GM18520 (cell line): ENCODE measurements around the gene ESPNL.

Source experiments
- ATAC-seq: cut with Tn5 transposase; IDR thresholded peaks from one replicate; pipeline ENCODE4 v1.9.1; 2021; ENCODE audit not compliant: unreplicated experiment

The ESPNL gene

DNA sequence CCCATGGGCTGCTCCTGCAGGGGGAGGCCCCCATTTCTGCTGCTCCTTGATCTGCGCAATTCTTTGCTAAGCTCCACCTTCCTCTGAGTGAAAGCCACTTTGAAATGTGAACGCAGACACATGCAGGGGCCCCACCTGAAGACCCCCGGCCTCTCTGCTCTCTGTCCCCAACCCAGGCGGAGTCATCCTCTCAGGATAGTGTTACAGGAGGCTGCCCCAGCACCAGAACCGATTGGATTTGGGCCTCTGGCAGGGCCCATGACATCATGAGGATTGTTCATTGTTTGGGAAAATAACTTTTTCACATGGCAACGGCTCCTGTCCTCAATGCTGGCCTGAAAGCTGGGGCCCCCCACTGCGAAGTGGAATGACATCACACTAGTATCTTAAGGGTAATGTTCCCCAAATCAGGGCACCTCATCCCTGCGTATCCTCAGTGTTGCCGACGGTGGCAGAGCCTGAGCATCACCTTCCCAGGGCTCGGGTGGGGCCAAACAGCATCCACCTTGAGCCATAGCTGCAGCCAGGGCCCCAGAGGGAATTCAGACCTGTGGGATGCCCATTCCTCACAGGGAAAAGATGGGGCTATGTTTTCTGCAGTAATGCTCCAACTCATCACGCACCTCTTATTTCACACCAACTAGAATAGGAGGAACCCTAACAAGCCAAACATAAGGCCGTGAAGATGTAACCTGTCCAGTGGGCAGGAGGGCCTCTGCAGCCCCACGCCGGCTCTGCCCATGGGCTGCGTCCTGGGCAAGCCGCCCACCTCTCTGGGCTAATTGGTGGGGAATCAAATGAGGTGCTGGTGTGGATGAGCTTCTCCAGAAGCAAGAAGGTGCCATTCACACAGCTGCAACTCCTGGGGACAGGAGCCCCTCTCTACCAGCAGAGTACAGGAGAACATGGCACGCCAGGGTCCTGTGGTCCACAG, 55.9 kb downstream of the ESPNL start:
- no peak for ATAC-seq

DNA sequence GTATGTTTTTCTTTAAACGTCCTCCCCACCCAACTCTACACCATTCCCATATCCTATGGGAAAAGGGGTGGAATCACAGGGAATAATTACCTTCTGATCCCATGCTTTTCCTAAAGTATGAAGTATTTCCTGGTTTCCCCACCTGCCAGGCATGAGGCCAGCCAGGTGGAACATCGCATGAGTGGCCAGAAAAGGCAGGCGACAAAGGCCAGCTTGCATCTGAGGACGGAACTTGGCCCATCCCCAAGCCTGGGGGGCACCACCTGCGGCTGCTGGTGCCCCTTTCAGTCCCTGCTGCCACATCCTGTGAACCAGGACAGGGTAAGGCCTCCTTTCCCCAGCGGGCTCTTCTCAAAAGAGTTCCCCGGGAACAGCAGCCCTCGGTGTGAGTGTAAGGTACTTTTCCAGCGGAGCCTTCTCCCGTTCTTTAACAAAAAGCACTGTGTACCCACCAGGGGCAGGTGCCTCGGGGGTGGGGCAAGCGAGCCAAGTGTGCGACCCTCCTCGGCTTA, 57.4 kb downstream of the ESPNL start:
- no peak for ATAC-seq

DNA sequence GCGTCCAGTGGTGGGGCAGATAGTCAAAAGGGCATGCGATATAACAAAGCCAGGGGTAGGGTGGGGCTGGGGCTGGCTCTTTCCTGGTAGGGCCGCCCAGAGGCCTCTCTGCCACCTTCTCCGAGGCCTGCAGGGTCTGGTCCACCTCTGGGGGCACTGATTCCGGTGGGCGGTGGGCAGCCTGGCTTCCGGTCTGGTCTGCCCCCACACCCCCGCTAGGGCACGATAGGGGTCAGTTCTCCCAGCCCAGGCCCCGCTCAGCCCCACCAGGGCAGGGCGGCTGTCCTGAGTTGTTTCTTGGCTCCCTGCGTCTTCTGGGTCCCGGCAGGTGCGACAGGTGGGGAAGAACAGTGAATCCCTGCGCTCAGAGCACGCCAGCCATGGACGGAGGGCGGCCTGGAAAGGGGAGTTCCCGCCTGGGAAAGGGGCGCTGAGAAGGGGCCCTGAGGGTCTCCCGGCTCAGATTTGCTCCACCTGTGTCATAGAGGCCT, 57.9 kb downstream of the ESPNL start:
- ATAC-seq = no peak

DNA sequence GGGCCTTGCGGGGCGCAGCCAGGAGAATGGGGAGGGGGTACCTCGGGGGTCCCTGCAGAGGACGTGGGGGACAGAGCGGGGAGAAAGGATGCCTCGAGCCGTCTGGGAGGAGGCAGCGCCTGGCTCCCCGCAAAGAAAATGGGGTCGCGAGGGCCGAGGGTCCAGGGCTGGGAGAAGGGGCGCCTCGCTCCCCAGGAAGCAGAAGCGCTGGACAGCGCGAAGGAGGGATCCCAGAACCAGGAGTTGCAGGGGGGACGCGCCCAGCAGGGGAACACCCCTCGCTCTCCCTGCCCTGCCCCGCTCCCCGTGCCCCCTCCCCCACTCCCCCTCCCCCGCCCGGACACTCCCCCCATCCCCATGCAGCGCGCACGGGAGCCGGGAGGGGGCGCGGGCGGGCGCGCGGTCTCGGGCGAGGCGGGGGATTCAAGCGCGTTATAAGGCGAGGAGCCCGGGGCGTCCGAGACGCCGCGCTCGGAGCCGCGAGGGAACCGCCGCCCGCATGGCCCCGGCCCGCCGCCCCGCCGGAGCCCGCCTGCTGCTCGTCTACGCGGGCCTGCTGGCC, 58.5 kb downstream of the ESPNL start, which contains the start of gene ERFE:
Gene ERFE, plus strand, starts transcription at position 462 of the 562 bp plus-strand sequence. Its CDS starts 38 bp downstream, at position 500.
- ATAC-seq = no peak

DNA sequence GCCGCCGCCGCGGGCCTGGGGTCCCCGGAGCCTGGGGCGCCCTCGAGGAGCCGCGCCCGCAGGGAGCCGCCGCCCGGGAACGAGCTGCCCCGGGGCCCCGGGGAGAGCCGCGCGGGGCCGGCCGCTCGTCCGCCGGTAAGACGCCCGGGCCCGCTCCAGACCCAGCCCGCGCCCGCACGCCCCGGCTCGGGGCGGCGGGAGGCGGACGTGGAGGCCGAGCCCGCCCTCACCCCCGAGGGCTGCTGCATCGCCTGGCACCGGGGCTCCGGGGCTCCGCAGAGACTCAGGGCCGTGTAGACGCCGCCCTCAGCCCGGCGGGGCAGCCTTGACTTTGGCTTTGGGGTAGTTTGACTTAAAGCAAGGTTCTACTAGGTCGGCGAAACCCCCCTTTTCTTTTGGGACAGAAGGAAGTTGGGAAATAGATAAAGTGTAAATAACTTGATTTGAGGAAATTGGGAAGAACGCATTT, 59.0 kb downstream of the ESPNL start:
- no peak for ATAC-seq

DNA sequence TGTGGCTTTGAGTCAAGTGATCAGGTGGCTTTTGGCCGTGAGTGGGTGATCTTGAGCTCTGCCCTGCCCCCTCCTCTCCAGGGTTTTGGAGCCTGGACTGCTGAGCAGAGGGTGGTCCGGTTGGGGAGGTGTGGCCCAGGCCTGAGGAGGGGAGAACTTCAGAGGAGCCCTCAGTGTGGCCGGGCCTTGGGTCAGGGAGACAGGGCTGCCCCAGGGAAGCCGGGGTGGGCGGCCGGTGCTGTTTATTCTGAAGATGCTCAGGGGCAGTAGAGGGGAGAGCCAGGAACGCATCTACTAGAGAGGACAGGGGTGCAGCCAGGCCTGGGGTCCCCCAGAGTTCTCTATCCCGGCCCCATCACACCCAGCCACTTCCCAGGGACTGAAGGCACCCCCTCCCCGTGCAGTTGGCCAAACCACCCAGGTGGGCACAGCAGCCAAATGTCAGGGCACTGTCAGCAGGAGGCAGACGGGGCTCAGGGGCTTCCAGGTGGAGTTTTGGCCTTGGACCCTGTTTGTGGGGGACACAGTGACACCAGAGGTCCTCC, 59.6 kb downstream of the ESPNL start:
- no peak for ATAC-seq

DNA sequence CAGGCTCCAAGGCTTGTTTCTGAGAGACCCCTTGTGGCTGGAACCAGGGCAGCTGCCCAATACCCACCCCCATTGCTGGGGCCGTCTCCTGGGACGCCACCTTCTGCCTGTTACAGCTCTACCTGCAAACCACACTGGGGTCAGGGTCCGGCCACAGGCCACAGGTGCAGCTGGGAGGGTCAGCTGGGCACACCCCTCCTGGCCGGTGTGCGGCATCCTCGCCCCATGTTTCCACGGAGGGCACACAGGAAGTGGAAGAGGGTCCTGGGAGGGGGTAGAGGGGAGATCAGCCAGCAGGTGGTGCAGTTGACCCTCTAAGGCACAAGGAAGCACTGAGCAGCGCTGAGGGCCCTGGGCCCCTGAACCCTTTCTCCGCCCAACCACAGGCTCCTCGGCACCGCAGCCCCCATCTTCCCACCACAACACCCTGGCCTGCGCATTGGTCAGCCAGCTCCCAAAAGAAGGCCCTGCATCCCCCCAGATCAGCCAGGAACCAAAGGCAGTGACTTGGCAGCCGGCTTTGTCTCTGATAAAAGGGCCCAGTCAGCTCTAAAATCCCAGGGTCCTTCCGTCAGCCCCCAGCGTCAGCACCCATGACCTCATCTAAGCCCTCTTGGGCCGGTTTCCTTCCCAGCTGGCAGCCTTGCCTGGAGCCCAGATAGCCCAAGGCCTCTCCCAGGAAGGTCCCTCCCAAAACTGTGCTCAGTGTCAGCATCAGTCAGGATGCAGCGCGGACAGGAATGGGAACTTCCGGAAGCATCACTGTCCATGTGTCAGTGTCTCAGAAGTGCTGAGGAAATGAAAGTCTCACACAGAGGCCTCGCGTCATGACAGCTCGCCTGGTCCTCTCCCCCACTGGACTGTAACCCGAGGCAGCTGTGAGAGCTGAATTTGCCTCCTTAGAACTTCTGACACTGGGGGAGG, 60.3 kb downstream of the ESPNL start:
- no peak for ATAC-seq

DNA sequence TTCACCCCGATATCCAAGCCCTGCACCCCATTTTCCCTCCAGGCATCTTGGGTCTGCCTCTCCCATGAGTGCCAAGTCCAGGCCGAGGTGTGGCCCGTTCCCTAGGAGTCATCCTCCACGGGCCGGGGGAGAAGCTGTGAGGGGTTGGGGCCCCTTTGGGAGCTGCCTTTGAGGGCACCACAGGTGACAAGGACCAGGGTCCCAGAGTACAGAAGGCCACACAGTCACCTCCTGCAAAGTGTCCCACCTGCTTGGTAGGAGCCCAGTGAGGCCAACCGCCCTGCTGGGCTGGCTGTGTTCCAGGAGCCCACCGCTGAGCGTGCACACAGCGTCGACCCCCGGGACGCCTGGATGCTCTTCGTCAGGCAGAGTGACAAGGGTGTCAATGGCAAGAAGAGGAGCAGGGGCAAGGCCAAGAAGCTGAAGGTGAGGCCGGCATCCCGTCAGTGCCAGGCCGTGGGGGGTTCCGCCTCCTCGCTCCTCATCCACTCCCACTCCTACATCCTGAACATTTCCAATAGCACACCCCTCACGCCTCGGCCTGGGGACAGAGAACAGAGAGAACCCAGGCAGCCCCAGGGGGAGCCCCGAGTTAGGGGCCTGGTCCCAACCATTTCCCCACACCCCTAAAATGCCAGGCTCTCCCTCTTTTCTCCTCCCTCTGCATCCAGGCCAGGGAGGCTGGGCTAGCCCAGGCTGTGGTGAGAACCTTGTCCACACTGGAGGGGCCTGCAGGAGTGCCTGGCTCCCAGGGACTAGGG, 61.3 kb downstream of the ESPNL start:
- ATAC-seq = no peak

DNA sequence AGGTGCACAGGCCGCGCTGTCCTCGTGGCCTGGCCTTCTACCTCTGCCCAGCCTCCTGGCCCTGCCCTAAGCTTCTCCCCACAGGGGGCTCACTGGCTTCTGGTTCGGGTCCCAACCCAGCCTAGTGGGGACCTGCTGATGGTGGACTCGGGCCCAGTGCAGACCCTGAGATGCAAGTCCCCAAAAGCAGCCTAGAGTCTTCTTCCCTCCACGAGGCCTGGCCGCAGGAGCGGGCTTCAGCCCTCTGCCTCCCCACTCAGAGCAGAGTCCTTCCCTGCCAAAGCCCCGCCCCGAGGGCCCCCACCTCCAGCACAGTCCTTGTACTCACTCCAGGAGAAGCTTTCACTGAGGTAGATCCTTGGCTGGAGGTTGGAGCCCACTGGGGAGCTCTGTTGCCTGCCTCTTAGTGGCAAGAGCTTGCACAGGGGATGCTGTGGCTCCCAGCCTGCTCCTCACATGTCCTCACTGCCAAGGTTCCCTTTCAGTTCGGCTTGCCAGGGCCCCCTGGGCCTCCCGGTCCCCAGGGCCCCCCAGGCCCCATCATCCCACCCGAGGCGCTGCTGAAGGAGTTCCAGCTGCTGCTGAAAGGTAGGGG, 62.2 kb downstream of the ESPNL start:
- no peak for ATAC-seq

DNA sequence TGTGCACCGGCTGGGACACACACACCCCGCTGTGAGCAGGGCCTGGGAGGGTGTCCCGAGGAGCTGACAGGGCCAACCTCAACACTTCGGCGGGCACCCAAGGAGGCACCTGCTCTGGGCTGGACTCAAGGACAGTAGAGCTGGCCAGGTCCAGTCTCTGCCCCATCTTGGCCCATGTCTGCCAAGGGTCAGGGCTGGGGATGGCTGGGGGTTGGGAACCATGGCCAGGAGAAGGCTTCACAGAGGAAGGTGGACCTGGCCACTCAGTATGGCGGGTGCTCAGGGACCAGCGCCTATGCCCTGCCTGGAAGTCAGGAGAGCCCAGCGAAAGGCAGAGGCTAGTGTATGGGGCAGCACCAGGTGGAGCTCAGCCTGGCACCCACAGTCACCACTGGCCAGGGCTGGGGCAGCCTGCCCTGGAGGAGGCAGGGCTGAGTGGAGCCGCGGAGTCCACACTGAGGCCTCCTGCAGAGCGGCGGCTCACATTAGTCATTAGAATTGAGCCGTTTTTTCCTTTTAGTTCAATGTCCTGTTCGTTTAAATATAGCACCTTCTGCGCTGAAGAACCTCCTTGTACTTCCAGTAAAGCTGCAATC, 62.8 kb downstream of the ESPNL start:
- no peak for ATAC-seq

DNA sequence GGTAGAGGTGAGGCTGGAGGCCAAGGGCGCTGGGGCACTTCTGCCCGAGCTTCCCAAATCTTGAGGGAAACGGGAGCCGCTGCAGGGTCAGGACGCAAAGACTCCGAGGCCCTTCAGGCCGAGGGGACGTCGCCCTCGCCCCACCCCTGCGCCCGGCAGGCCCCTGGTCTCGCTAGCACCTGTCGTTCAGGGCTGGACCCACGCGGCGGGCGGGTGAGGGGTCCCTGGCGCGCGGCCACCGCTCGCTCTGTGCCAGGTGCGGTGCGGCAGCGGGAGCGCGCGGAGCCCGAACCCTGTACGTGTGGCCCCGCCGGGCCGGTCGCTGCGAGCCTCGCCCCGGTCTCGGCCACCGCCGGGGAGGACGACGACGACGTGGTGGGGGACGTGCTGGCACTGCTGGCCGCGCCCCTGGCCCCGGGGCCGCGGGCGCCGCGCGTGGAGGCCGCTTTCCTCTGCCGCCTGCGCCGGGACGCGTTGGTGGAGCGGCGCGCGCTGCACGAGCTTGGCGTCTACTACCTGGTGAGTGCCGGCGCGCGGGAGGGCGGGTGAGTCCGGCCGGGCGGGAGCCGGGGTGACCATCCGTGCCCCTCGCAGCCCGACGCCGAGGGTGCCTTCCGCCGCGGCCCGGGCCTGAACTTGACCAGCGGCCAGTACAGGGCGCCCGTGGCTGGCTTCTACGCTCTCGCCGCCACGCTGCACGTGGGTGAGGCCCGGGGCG, 63.5 kb downstream of the ESPNL start:
- ATAC-seq = no peak

DNA sequence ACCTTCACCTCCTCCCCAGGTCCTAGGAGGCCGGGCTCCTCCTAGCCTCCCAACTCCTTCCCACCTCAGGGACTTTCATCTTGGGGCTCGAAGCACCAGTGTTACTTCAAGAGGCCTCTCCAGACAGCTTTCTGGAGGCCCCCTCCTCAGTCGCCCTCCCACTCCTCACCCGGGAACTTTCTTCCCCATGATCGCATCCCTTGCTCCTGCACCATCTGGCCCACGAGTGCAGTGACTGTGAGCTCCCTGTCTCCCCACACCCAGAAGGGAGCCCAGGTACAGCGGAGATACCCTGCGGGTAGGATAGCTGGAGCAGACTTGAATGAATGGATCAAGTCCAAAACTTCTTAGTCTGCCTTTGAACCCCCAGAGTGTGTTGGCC, 64.8 kb downstream of the ESPNL start:
- ATAC-seq = no peak

DNA sequence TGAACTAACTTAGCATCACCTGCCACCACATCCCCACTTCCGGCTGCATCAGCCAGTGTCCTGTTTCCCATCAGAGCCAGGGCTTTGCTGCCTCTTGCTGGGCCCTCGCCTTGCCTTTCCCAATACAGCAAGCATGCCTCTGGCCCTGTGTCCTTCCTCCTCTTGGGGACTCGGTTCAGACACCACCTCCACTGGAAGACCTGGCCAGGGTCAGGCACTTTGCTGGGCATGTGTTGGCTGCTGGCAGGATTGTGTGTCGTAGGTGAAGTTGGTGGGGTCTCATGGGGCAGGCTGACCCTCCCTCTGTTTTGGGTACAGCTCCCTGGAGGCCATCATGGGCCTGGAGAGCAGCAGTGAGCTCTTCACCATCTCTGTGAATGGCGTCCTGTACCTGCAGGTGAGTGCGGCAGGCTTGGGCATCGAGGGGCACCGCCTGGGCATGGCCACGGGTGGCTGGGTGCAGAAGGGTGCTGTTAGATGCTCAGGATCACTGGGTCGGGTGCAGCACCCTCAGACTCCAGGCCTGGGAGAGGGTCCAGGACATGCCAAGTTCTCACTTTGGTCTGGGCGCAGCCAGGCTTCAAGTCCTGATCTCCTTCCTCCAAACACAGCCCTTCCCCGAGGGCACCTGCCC, 65.3 kb downstream of the ESPNL start:
- no peak for ATAC-seq

DNA sequence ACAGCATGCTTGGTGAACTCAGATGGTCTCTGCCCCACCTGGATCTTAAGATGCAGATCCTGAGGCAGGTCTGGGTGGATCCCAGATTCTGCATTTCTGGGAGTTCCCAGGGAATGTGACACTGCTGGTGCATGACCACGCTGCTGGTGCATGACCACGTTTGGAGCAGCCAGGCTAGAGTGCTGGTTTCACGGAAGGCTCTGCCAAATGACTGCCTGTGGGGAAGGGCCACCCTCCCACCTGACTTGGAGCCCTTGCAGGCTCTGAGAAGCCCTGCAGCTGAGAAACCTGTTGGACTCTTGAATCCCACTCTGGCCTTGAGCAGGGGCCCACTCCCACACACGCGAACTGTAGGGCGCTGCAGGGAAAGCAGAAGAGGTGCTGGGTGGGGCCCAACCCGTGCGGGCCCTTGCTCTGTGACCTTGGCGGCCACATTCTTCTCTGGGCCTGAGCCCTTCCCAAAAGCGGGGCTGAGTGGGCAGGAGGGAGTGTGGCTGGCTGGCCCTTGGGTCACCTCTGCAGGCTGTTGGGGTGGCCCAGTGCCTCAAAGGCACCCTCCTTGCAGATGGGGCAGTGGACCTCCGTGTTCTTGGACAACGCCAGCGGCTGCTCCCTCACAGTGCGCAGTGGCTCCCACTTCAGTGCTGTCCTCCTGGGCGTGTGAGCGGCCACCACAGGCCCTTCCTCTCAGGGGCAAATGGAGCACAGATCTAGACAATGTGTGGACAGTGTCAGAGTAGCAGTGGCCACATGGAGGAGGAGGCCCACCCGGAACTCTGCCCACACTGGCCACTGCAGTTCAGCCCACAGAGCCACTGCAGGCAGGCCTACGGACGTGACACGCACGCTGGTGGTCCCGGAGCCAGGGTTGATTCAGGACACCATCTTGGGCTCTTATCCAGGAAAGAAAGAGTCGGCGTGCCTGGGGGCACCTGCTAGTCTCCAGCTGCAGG, 66.5 kb downstream of the ESPNL start:
- ATAC-seq = no peak

DNA sequence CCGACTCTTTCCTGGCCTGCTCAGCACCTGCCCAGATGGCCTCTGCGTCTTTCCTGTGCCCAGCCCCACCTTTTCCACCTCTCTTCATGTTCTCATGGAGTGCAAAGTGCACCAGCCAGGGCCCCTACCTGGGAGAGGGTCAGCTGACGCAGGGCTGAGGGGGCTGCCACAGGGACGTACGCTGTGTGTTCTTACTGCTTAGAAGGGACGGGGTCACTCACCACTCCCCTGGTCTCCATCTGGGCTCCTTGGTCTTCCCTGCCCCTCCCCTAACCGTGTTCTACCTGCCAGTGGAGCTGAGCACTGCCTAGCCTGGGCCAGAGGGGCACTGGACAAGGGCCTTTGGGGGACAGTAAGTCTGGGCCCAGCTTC, 67.2 kb downstream of the ESPNL start:
- no peak for ATAC-seq

DNA sequence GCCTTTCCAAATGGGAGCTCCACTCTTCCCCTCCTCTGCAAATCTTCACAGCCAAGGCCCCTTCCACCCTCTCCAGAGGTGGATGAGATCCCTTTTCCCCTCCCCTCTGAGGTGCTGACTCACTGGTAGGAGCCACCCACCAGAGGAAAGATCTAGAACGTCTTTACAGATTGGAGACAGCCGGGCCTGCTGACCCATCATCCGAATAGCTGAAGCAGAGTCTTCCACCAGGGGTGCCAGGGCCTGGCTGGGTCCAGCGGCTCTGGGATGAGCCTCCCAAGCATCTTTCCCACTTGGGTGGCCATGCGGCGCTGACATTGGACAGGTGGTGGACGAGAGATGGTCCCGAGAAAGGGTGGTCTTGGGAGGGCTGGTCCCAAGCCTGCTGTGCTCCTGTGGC, 67.6 kb downstream of the ESPNL start:
- ATAC-seq = no peak
